HG03565 (cell line): Measurements from ENCODE around the gene GRIK2.
"Not testable (repeated sequence)": the region's sequence is repeated elsewhere in the genome, so short reads cannot be mapped to it uniquely, and the experiment has no call there.

Source experiments
- ATAC-seq: cut with Tn5 transposase; IDR thresholded peaks from one replicate; pipeline ENCODE4 v1.9.1; 2021; ENCODE audit warnings: mild to moderate bottlenecking, moderate library complexity; ENCODE audit not compliant: unreplicated experiment

The GRIK2 gene

DNA sequence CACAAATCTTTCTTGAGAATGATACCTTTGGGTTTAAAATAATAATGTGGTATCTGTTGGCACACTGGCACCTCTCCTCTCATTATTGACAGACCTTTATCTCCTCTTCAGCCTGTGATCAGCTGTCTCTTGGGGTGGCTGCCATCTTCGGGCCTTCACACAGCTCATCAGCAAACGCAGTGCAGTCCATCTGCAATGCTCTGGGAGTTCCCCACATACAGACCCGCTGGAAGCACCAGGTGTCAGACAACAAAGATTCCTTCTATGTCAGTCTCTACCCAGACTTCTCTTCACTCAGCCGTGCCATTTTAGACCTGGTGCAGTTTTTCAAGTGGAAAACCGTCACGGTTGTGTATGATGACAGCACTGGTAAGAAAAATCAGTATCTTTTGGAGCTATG, 232.8 kb downstream of the GRIK2 start:
- no peak for ATAC-seq

GRCh38 chr6:101630941-101631340, 237.4 kb downstream of the GRIK2 start:
- ATAC-seq: no peak

GRCh38 chr6:101633081-101633480, 239.6 kb downstream of the GRIK2 start:
- ATAC-seq: no peak

GRCh38 chr6:101638865-101639264, 245.4 kb downstream of the GRIK2 start:
- ATAC-seq: not testable (repeated sequence)

DNA sequence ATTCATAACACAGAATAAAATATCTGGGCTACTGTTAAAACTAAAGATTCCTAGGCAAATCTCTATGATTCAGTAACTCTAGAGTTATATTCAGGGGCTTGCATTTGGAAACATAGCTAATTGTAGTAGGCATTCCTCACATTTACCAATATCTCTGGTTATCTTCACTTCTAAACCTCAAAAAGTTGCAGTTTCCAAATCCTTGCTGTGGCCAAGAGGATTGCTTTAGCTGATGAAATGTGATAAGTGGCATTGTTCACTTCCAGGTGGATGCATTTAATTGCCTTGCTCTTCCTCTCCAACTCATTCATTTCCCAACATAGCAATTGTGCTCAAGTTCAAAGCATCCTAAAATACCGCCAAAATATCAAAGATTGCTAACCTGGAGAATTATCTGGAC, 246.6 kb downstream of the GRIK2 start:
- ATAC-seq: no peak

- no peak for ATAC-seq
Observed at GRCh38 chr6:101645770-101646169, 252.3 kb downstream of the GRIK2 start.

DNA sequence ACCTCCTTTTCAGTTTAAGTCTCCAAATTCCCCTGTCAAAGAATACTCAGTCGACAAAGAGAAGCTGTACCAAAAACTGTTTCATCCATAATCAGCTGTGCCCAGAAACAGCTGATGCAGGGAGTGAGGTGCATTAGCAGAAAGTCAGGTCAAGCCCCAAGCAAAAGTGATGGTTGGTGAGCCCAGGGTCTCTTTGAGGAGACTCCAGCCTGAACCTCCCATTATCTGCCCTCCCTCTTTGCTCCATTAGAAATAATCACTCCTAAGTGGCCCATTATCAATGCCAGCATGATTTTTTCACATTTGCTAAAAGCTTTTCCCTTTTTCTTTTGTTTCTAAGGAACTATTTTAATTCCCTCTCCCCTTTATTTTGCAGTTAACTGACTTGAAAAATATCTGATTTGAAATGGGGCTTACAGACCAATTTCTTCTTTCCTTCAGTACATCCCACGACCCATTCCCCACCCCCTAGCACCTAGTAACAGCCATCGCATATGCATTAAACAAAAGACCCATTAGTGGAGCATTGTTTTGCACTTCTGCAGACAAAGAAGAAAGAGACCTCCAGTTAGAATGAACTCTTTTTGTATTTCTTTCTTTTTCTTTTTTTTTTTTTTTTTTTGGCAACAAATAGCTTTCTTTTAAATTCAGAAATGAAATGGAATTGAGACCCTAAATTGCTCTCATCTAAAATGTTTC, 257.0 kb downstream of the GRIK2 start:
- no peak for ATAC-seq

DNA sequence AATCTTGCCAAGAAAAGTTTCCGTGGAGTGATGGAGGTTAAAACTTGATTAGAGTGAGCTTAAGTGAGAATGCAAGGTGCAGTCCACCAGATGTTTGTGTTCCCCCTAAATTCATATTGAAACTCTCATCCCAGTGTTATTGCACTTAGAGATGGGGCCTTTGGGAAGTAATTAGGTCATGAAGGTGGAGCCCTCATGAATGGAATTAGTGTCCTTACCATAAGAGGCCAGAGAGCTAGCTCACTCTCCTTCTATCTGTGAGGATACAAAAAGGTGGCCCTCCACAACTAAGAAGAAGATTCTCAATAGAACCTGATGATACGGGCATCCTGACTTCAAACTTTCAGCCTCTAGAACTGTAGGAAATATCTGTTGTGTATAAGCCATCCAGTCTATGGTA, 258.6 kb downstream of the GRIK2 start:
- ATAC-seq: no peak

GRCh38 chr6:101655109-101655508, 261.6 kb downstream of the GRIK2 start:
- no peak for ATAC-seq

GRCh38 chr6:101662111-101662897, 268.8 kb downstream of the GRIK2 start:
- peak; percentile 91 for ATAC-seq

DNA sequence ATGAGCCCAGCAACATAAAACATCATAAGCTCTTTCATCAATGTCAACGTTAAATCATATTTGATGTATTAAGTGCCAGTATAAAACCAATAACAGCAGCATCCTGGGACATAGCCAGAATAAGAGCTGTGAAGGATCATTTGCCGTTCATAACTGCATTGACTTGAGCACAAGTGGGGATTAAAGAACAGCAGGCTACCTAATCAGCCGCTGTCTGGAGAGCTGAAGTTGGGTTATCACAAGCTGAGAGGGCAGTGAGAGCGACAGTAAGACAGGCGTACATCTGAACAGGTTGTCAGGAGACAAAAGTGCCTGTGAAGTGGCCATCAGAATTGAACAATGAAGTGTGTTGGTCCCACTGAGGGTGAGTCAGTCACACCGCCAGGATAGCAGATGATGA, 269.6 kb downstream of the GRIK2 start:
- no peak for ATAC-seq

DNA sequence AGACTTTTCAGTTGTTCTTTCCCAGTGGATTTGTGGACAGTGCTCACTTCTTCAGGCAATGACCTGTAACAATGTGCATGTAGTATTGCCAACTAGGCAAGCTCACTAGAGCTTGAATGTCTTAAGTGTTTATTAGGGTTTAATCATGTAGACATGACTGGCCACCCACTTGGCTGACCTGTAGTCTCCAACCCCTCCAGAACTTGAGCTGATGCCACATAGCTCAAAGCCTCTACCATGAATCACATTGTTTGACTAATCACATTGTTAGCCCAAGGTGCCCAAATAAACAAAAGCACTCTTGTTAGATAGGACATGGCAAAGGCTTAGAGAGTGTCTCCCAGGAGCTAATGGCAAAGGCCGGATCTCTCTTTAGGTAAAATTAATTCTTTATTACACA, 272.7 kb downstream of the GRIK2 start:
- ATAC-seq: no peak

DNA sequence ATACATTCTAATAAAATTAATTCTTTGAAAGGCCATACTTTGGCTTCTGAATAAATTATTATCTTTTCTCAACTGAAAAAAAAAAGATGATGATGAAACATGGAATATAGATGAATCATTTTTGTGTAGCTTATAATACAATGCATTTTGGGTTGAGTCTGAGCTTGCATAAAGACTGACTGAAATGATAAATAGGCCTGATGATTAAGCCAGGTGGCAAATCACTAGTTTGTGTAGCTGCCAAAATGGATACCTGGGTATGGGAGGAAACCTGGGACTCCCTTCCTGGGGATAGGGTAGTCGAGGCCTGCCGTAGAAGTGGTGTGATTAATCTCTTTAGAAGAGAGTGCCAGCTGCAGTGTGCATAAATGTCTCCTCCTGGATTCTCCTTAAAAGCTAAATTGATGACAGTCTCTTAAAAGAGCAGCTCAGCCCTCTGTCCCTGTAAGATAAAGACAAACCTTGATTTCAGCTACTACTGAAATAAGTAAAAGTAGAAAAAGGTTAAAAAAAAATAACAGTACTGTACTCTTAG, 275.1 kb downstream of the GRIK2 start:
- no peak for ATAC-seq

DNA sequence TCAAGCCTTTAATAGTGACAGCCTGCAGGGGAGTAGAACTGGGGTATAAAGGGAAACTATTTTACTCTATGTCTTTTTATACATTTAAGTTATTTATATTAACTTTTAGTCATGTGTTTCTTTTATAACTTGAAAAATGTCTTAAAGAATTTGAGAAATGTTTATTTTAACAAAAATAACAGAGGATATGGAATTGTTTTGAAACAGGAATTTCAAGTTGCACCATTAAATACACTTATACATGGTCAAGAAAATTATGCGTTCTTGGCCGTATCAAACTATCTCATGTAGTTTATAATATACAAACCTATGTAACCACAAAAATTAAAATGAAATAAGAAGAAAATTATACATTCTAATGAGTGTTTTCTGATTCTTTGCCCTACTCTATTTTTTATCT, 282.7 kb downstream of the GRIK2 start:
- ATAC-seq: no peak

DNA sequence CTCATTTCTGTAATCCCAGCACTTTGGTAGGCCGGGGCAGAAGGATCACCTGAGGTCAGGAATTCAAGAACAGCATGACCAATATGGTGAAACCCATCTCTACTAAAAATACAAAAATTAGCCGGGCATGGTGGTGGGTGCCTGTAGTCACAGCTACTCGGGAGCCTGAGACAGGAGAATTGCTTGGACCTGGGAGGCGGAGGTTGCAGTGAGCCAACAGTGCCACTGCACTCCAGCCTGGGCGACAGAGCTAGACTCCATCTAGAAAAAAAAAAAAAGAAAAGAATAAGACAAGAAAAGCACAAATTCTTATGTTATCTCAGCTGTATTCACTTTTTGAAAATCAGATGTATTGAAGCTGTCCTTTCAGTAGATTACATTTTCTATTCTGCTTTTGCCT, 289.4 kb downstream of the GRIK2 start:
- ATAC-seq: no peak

DNA sequence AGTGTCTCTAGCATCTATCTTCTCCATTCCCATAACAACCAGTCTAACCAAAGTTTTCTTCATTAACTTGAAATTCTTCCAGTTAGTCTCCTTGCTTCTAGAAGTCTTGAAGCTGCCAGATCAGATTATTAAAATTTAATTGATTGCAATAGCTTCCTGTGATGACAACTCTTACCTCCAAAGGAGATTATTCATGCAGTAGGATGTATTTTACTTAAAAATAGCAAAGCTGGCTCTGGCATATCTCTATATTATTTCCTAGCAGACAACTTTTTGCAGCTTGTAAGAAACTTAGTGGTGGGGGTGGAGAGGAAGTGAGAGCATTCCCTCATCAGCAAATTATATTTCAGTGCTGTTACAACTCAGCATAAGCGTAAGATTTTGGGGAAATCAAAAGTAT, 290.4 kb downstream of the GRIK2 start:
- ATAC-seq: no peak

- no peak for ATAC-seq
Observed at GRCh38 chr6:101686653-101687052, 293.1 kb downstream of the GRIK2 start.

- no peak for ATAC-seq
Observed at GRCh38 chr6:101689156-101689555, 295.6 kb downstream of the GRIK2 start.

GRCh38 chr6:101689695-101690094, 296.2 kb downstream of the GRIK2 start:
- no peak for ATAC-seq

DNA sequence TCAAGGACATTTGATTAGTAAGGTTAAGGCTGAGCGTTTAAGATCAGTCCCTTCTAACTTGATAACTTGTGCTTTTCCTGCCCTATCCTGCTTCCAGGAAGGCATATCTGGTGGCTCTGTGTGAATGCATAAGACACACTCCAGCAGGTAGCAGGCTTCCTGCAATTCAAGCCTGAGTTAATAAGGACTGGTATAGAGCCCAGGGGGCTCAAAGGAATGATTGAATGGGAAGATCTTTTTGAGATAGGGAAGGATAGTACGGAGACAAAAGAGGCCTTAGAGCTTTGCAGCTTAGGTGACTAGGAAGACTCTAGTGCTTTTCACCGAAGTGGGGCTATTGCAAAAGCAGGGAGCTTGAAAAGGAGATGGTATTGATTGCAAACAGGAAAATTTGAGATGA, 307.1 kb downstream of the GRIK2 start:
- no peak for ATAC-seq

GRCh38 chr6:101703311-101703710, 309.8 kb downstream of the GRIK2 start:
- ATAC-seq: no peak

DNA sequence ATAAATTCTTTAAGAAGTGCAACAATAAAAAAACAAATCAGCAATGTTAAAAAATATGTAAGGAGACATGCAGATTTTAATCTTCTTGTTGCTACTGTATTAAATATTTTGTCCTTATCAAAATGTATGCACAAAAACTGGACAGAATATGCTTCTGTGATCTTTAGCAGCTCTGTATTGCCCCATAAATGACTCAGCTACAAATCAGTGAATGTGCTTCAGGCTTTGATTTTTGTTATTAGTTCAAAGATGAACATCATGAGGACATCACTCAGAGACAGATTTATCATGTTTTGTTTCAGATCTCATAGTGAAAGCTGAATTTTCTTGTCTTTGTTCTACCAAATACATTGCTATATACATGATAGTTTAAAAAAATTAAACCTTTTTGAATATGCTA, 312.4 kb downstream of the GRIK2 start:
- no peak for ATAC-seq
